Retina (tissue), 1 donor: Measurements from ENCODE around the gene HTD2.
"Not testable (repeated sequence)": the region's sequence is repeated elsewhere in the genome, so short reads cannot be mapped to it uniquely, and the experiment has no call there.

Experiments
- DNase-seq: peaks from one replicate; pipeline ENCODE4 v3.0.0-alpha.2; 2016

The HTD2 gene

GRCh38 chr3:58333206-58334012 is 27.1 kb downstream of the HTD2 start:
- DNase-seq, result peak; percentile 59

- no peak for DNase-seq
Measured at GRCh38 chr3:58334013-58334321, 27.6 kb downstream of the HTD2 start.

DNA sequence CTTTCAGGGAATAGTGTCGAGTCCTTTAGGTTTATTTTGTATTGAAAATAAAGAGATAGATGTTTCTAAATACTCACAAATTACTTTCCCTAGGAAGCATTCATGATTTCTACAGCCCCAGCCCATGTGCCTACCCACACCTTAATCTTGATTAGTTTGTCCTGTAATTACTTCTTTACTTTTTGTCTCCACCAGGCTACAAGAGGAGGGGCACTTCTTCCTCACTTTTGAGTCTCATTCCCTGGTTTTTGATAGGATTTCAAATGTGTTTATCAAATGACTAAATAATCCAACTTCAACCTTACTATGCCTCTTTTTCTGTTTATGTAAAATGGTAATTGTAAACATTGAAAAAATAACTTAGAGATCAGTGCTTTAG is 28.2 kb downstream of the HTD2 start:
- no peak for DNase-seq

DNA sequence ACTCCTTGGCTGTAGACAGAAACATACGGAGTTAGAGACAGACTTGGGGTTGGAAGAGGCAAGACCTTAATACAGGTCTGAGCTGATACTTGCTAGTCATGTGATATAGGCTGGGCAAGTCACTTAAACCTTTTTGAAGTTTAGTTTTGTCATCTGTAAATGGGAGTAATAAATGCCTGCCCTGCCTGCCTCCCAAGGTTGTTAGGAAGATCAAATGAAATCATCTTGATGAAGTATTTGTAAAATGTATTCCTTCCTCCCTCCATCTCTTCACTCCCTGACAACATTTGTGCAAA is 29.3 kb downstream of the HTD2 start:
- no peak for DNase-seq

GRCh38 chr3:58336135-58336882 is 30.0 kb downstream of the HTD2 start:
- no peak for DNase-seq

- DNase-seq, result no peak
Measured at GRCh38 chr3:58337190-58337589, 30.9 kb downstream of the HTD2 start.

DNA sequence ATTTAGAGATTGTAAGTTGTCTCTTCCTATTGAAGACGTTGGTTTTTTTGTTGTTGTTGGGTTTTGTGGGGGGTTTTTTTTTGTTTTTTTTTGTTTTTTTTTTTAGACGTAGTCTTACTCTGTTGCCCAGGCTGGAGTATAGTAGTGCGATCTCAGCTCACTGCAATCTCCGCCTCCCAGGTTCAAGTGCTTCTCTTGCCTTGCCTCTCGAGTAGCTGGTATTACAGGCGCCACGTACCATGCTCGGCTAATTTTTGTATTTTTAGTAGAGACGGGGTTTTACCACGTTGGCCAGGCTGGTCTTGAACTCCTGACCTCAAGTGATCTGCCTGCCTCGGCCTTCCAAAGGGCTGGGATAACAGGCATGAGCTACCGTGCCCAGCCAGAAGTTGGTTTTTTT is 32.8 kb downstream of the HTD2 start:
- not testable (repeated sequence) for DNase-seq

DNA sequence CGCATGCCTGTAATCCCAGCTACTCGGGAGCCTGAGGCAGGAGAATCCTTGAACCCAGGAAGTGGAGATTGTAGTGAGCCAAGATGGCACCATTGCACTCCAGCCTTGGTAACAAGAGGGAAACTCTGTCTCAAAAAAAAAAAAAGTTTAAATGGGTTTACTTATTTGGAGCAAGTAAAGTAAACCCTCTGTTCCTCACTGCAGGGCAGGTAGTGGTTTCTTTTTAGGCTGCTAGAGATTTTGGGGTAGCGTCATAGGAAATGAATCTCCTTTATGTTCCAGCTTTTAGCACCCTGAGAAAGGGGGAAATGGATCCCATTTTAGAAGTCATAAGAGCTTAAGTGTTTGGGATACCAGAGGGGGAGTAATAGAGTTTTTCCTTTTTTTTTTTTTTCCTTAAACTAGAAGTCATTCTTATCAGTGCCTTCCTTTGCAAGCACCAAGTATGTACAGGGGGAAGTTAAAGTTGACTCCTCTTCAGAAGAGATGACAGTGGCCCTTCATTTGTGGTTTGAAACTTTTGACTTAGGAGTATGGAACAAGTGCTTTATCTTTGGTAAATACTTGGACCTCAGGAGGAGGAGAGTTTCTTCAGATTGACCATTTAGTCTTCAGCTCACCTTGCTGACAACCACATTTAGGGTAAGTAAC is 34.4 kb downstream of the HTD2 start:
- DNase-seq, result no peak

DNA sequence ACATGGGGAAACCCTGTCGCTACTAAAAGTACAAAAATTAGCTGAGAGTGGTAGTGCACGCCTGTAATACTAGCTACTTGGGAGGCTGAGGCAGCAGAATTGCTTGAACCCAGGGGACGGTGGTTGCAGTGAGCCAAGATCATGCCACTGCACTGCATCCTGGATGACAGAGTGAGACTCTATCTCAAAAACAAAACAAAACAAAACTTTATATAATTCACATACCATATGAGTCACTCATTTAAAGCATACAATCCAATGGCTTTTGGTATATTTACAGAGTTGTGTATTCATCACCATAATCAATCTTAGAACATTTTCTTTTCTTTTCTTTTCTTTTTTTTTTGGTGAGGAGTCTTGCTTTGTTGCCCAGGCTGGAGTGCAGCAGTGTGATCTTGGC is 35.1 kb downstream of the HTD2 start:
- no peak for DNase-seq

GRCh38 chr3:58342676-58343075 is 36.4 kb downstream of the HTD2 start:
- no peak for DNase-seq

DNA sequence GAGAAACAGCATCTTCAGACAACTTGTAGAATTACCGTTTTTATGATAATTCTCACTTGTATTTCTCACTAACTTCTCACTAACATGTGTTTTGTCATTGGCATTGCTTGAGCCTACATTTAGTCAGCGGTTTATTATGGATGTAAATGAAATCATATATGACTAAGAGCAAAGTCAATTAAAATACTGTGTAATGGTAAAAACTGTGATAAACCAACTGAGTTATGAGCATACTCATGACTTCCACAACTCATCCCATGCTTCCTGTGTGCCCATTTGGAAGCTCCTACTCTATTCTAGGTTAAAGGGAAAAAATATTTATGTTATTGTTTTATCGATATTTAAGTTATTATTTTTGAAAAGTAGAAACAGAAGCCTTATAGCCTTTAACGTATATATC is 39.1 kb downstream of the HTD2 start:
- no peak for DNase-seq

DNA sequence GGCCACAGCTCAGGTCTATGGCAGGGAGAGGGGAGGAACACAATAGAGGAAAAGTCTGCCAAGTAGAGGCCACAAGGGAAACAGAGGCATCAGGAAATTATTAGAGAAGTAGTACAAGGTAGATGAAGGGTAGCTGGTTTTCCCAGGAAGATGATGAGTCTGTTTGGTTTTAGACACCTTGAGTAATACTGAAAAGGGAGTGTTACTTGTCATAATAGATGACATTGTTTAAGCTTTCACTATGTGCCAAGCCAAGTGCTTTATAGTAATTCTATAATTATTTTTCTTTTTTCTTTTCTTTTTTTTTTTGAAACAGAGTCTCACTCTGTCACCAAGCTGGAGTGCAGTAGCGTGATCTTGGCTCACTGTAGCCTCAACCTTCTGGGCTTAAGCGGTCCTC is 40.0 kb downstream of the HTD2 start:
- no peak for DNase-seq

GRCh38 chr3:58347984-58348383 is 41.7 kb downstream of the HTD2 start:
- no peak for DNase-seq

DNA sequence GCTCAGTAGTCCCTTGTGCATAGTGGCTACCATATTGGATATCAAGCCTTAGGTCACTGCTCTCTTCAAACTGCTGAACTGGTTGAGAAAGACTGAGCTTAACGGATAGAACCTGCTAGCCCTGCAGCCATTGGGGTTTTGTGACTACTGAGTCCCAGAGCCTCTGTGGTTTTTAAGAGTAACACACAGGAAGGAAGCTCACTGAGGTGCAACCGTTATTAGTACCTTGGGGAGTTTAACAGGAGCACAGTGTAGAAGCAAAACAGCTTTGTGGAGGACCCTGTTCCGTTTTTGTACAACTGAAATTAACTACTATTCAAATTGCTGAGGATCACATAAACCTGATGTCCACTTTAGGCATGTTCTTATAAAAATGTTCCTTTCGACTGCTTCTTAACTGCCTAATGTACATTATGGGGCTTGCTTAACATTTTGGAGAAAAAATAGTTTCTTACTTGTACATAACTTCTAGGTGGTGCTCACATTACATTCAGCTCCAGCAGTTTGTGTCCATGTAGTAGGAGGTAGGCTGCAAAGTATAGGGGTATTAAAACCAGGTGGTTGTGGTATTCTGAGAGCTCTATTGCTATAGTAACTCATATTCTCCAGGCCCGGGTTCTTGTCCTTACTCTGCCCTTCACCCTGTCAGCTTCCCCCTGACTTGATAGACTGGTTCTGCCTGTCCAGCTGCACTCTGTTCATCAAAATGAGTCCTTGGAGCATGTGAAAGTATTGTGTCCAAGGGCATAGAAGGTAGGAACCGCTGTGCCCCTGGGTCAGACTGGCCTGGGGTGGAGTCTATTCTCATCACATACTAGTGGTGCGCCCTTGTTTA is 43.7 kb downstream of the HTD2 start:
- no peak for DNase-seq

DNA sequence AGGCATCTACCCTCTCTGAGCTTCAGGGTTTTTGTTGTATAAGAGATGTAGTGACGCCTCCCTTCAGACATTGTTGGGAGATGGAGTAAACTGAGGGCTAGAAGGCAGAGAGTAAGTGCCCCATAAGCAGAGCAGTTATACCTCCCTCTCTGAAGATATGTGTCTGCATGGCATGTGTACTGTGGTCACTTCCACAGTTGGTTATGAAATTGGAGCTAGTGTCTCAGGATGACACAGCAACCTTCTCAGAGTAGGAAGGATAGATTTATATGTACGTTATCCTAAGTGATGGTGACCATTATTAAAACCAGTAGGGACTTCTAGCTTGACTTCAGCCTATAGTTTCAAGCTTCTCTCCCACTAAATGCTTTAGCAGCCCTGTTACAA is 44.3 kb downstream of the HTD2 start:
- DNase-seq, result no peak

- DNase-seq, result no peak
Measured at GRCh38 chr3:58351920-58352319, 45.6 kb downstream of the HTD2 start.

- DNase-seq, result no peak
Measured at GRCh38 chr3:58352626-58353025, 46.3 kb downstream of the HTD2 start.

GRCh38 chr3:58353722-58354553 is 47.6 kb downstream of the HTD2 start:
- no peak for DNase-seq

GRCh38 chr3:58355179-58355578 is 48.9 kb downstream of the HTD2 start:
- no peak for DNase-seq

DNA sequence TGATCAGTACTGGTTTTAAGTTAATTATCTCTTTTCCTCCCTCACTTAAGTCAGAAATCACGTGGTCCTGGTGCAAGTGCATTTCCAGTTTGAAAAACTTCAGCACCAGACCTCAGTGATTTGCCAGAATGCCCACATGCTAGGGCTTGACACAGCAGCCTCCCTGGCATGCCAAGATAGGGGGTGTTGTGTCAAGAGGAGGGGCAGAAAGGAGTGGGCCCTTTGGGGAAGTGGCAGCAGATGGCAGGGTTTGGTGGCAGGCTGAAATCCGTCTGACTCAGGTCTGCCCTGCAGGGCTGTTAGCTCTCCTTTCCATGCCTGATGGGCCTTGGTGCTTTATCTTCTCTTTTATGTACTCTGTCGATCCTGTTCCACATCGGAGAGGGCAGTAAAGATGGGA is 49.7 kb downstream of the HTD2 start:
- no peak for DNase-seq

DNA sequence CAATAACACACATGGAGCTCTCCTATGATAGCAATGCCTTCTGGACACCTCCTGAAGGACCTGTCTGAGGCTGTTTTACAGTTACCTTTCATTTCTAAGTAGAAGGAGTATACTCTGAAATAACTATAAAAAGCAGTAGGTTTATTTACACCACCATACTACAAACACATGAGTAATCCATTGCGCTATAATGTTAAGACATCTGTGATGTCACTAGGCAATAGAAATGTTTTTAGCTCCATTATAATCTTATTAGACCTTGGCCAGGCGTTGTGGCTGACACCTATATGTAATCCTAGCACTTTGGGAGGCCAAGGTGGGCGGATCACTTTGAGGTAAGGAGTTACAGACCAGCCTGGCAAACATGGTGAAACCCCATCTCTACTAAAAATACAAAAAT is 51.1 kb downstream of the HTD2 start:
- DNase-seq, result no peak

GRCh38 chr3:58358092-58358491 is 51.8 kb downstream of the HTD2 start:
- DNase-seq, result no peak

GRCh38 chr3:58358808-58359207 is 52.5 kb downstream of the HTD2 start:
- no peak for DNase-seq
